ENCODE results near the gene C1QTNF9B. TPM values are rescaled to one million over a fixed set of nuclear protein-coding genes. Genes with fewer than 3 reads are reported as not detected.

C1QTNF9B gene
- total RNA-seq, 2 experiments from 2014 or later: not detected

DNA sequence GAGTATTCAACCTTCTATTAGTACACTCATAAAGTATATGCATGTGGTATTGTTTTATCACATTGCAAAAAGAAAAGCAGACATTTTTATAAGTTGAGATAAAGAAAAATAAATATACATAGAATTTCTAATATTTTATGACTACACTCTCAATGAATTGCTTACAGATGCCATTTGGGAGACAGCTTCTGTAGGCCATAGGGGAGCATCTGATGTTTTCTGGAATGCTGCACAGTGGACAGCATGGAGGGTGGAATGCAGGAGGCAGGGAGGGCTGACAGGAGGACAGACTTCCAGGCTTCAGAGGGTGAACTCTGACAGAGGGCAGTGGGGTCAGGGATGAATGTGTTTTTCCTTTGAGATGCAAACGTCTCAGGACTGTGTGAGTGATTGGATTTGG is 53.9 kb downstream of the C1QTNF9B start:
- H3K4me3 Mint-ChIP-seq: no peak overlapping the region
- no peak for ATAC-seq (ENCODE audit: low read depth)

DNA sequence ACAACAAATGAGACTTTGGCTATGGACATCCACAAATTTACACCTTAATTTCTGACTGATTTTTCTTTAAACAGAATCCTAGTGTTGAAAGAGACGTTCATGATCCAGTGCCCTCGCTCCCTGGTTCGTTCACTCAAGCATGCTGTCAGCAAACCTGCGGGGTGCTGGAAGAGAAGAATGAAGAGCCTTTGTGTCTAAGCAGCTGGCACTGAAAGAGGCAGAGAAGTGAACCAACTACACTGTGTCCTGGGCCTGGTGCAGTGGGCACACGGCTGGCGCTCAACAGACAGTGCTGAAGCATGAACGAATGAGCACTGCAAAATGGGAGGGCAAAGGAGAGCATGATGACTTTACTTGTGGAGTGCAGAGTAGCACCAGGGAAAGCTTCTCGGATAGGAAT is 54.9 kb downstream of the C1QTNF9B start:
- Mint-ChIP-seq H3K27me3 (no peaks in the 10 kb centered on the region), H3K9me3 (no peaks in the 10 kb centered on the region), H3K27ac (no peak overlapping the region)

More for the DNA sequence above, 53.9 kb downstream of the C1QTNF9B start:
- H3K27ac Mint-ChIP-seq: no peak overlapping the region
- H3K4me1 Mint-ChIP-seq: peaks cover 14% of the 10 kb centered on the region
- no peaks in the 10 kb centered on the region for H3K27me3 Mint-ChIP-seq
- no peak for DNase-seq
- H3K9me3 Mint-ChIP-seq: no peaks in the 10 kb centered on the region
- POLR2A ChIA-PET: no interaction called here
- peaks cover 3% of the 10 kb centered on the region for H3K36me3 Mint-ChIP-seq

More for the DNA sequence above, 54.9 kb downstream of the C1QTNF9B start:
- ATAC-seq (ENCODE audit: low read depth) (no peak), DNase-seq (no peak)
- Mint-ChIP-seq H3K4me3 (no peak overlapping the region), H3K36me3 (peaks cover 3% of the 10 kb centered on the region), H3K4me1 (peaks cover 12% of the 10 kb centered on the region)
- POLR2A ChIA-PET: no interaction called here

Other genes with a start within 250 kb of the C1QTNF9B start
- gene MIPEP, start 8.1 kb downstream of the C1QTNF9B start, total RNA-seq: 1 to 10 TPM; 7.1 to 9.4 TPM